Breast epithelium (tissue), 3 donors: ENCODE results near the gene SKAP1.

Experiments
- CTCF ChIP-seq, 3 donors: fragments of 450-650 bp; IDR thresholded peaks; one replicate each; pipeline ENCODE4 v1.5.1; 2016 to 2017; ENCODE audit warnings: antibody characterized with exemption in 3 of 3, mild to moderate bottlenecking in 3 of 3, moderate library complexity in 3 of 3
- POLR2A ChIP-seq: fragments of 450-650 bp; IDR thresholded peaks from one replicate; pipeline ENCODE4 v1.6.1; 2016; ENCODE audit warnings: antibody characterized with exemption, mild to moderate bottlenecking, moderate library complexity

- no peak for TF ChIP-seq CTCF (IDR thresholded peaks at IDR 0.05)
- no peak for TF ChIP-seq POLR2A
Measured at GRCh38 chr17:48187872-48188608, 242.0 kb downstream of the SKAP1 start.
